ENCODE data around the gene GIMAP4. TPM values are rescaled to one million over a fixed set of nuclear protein-coding genes. Genes with fewer than 3 reads are reported as not detected.
"Not testable (repeated sequence)": the region's sequence is repeated elsewhere in the genome, so short reads cannot be mapped to it uniquely, and the experiment has no call there.

GIMAP4 gene
- polyA plus RNA-seq (ENCODE audit: insufficient read length), result 20.1 TPM

DNA sequence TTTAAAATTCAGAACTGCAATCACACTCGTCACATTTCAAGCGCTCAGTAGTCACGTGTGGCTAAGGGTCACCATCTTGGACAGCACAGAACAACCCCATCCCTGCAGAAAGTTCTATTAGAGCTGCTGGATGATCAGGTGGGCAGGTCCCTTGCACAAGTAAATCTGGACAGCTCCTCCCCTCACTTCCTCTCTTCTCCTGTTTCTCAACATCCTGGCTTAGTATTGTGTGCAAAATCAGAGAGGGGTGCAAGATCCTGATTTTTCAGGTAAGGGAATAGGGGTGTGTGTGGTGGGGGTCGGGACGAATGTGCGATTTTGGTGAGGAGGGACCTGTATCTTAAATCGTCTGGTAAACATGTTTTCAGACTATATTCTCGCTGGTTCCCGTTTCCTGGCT, at the start of gene GIMAP4:
GIMAP4 (plus strand) TSS at position 222 of the 400 bp plus-strand sequence. CDS start 2,512 bp downstream, outside the sequence.
- no peak for DNase-seq (ENCODE audit: low read depth)

DNA sequence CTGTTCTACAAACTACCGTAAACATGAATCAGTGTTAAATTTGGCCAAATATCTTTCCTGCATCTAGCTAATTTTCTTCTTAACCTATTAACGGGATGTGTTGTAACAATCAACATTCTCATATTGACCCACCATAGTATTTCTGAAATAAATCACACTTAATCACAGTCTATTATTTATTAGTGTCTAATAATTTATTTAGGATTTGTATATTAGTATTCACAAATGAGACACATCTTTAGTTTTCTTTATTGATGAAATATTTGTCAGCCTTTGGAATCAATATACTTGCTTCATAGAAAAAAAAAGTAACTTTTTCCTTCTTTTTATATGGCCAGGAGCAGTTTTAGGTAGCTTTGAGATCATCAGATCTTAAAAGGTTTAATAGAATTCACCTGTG, 47.9 kb upstream of the GIMAP4 start:
- DNase-seq (ENCODE audit: low read depth), result no peak

GRCh38 chr7:150520145-150520544, 47.0 kb upstream of the GIMAP4 start:
- no peak for DNase-seq (ENCODE audit: low read depth)

DNA sequence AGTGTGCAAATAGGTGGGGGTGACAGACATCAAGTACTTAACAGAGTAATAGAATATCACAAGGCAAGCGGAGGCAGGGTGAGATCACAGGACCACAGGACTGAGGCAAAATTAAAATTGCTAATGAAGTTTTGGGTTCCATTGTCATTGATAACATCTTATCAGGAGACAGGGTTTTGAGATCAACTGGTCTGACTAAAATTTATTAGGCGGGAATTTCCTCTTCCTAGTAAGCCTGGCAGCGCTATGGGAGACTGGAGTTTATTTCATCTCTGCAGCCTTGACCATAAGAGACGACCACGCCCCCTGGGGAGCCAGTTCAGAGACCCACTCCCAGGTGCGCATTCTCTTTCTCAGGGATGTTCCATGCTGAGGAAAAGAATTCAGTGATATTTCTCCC, 44.3 kb upstream of the GIMAP4 start:
- not testable (repeated sequence) for DNase-seq (ENCODE audit: low read depth)

- DNase-seq (ENCODE audit: low read depth), result no peak
These were observed 43.2 kb upstream of the GIMAP4 start for GRCh38 chr7:150524018-150524417.

DNA sequence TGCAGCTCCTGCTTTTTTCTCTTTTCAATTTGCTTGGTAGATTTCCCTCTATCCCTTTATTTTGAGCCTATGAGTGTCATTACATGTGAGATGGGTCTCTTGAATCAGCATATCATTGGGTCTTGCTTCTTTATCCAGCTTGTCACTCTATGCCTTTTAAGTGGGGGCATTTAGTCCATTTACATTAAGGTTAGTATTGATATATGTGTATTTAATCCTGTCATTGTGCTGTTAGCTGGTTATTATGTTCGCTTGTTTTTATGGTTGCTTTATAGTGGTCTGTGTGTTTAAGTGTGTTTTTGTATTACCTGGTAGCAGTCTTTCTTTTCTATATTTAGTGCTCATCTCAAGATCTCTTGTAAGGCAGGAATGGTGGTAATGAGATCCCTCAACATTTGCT, 35.5 kb upstream of the GIMAP4 start:
- no peak for DNase-seq (ENCODE audit: low read depth)

GRCh38 chr7:150538259-150538658, 28.9 kb upstream of the GIMAP4 start:
- DNase-seq (ENCODE audit: low read depth), result no peak

DNA sequence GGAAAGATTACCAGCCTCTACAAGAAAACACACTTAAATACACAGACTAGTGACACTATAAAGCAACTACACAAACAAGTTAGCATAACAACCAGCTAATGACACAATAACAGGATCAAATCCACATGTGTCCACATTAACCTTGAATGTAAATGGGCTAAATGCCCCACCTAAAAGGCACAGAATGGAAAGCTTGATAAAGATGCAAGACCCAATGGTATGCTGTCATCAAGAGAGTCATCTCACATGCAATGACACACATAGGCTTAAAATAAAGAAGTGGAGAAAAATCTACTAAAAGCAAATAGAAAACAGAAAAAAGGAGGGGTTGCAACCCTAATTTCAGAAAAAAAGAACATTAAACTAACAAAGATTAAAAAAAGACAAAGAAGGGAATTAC, 14.0 kb upstream of the GIMAP4 start:
- no peak for DNase-seq (ENCODE audit: low read depth)

GRCh38 chr7:150556521-150557138, 10.6 kb upstream of the GIMAP4 start:
- DNase-seq (ENCODE audit: low read depth), result no peak

- DNase-seq (ENCODE audit: low read depth), result no peak
These were observed 6.7 kb upstream of the GIMAP4 start for GRCh38 chr7:150560486-150560885.

- DNase-seq (ENCODE audit: low read depth), result no peak
These were observed 4.3 kb upstream of the GIMAP4 start for GRCh38 chr7:150562919-150563318.

DNA sequence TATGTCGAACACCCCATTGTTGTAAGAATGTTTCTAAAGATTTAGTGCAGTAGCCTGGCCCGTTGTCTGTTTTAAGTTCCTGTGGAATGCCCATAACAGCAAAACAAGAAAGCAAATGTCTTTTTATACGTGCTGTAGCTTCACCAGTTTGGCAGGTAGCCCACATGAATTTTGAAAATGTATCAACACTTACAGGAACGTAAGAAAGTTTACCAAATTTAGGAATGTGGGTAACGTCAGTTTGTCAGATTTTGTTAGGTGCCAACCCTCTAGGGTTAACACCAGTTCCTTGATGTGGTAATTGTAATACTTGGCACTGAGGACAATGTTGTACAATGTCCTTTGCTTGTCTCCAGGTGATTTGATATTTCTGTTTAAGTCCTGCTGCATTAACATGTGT, 3.2 kb upstream of the GIMAP4 start:
- DNase-seq (ENCODE audit: low read depth), result no peak

GRCh38 chr7:150564566-150564965, 2.6 kb upstream of the GIMAP4 start:
- no peak for DNase-seq (ENCODE audit: low read depth)

GRCh38 chr7:150565239-150565638, 2.0 kb upstream of the GIMAP4 start:
- DNase-seq (ENCODE audit: low read depth), result no peak

DNA sequence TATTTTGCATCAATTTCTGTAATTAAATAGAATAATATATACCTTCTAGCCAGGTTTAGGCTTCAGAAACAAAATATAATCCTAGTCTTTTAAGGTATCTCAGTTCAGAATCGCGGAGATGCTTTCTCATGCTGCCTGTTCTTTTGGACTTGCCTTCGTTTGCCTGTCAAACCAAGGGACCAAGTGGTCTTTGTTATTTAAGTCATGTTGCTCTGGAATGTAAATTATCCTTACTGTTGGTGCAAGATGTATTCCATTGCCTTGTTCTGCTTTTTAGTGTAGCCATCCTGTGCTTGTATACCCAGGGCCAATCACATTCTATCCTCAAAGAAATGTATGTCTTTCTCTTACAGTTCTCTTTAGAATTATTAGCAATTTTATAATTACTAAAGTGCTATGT, 1.1 kb upstream of the GIMAP4 start:
- no peak for DNase-seq (ENCODE audit: low read depth)

- DNase-seq (ENCODE audit: low read depth), result no peak
These were observed 618 bp upstream of the GIMAP4 start for GRCh38 chr7:150566572-150566971.

DNA sequence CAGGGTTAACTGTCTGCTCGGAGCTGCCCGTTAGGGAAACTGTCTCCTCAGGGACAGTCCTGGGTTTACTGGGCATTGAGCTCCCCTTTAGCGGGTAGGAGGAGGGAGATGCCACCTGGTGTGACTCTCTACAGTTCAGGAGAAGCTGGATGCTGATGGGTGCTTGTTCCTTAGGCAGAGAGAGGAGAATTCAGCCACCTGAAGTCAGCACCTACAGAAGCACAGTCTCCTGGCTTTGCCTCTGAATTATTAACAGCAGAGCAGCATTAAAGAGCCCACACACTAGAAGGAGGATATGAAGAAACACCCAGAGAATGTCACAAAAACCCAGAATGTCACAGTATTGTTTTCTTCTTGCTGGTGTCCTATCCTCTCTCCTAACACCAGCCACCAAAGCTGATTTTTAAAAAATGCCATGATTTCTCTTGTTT, 696 bp downstream of the GIMAP4 start:
- no peak for DNase-seq (ENCODE audit: low read depth)

DNA sequence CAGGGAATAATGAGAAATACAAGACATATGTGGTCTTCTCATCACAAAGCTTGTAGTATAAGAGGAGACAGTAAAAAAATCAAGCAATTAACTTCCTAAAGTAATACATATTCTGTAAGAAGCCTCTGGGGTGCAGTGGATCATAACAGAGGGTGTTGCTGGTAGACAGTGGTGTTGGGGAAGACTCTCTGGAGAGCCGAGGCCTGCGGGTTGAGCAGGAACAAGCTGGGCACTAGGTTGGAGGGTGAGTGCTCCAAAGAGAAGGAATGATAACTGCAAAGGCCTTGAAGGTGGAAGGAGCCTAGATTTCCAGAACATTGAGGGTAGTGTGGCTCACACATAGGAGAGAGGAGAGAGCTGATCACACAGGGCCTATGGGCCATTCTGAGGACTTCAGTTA, 1.5 kb downstream of the GIMAP4 start:
- no peak for DNase-seq (ENCODE audit: low read depth)

GRCh38 chr7:150569245-150569955, 2.2 kb downstream of the GIMAP4 start:
- DNase-seq (ENCODE audit: low read depth), result no peak

DNA sequence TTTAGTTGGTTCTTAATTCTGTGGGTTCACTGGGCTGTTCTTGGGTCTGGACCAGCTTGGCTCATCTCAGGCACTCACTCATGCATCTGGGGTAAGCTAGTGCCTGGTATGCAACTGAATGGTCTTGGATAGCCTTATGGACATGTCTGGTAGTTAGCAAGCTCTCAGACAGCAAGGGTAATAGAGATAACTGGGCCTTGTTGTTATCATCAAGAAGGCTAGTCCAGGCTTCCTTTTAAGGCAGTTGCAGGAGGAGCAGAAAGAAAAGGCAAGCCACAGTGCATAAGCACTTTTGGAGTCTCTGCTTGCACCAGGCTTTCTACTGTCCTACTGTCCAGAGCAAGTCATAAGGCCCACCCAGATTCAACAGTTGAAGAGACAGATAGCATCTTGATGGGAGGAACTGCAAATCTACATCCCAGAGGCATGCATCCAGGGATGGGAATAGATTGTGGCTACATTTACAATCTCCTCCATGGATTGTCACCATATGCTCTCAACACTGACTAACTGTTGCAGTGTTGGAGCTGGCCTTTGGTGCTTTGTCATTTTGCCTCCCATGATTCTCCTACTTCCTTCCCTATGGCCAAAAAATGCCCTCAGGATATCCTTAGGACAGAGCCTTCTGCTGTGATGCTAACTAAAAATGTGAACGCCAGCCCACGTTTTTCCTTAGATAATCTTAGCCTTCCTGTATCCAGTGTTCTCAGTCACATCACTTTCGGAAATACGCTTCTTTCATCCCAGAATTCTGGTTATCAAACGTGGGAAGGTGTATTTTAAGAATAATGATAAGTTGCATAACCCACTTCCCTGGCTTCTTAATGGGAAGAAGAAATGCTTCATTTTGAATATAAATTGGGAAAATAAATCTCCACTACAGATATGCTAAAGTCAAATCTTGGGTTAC, 3.6 kb downstream of the GIMAP4 start:
- DNase-seq (ENCODE audit: low read depth), result no peak

GRCh38 chr7:150572496-150572895, 5.3 kb downstream of the GIMAP4 start:
- no peak for DNase-seq (ENCODE audit: low read depth)

- not testable (repeated sequence) for DNase-seq (ENCODE audit: low read depth)
These were observed 12.9 kb downstream of the GIMAP4 start for GRCh38 chr7:150579979-150580637.

Measured in forelimb muscle (tissue), 1 donor.